Activated T-cell treated with anti-CD3 and anti-CD28 coated beads, Interleukin-2, amount 50 U/mL, for 24 hours (primary cell): Measurements from ENCODE around the gene SLC12A7.

Experiments used
- DNase-seq: peaks from one replicate; pipeline ENCODE4 v3.0.0-alpha.2; 2020
- H3K27ac Mint-ChIP-seq: 2 replicates; pipeline ENCODE4 v1.8.0; 2020; ENCODE audit warnings: mild to moderate bottlenecking, mixed read lengths
- H3K27me3 Mint-ChIP-seq: 2 replicates; pipeline ENCODE4 v1.8.0; 2020; ENCODE audit warnings: mixed read lengths
- H3K36me3 Mint-ChIP-seq: 2 replicates; pipeline ENCODE4 v1.8.0; 2020; ENCODE audit warnings: low read depth, mixed read lengths
- H3K4me1 Mint-ChIP-seq: 2 replicates; pipeline ENCODE4 v1.8.0; 2020; ENCODE audit warnings: low read depth, mixed read lengths
- H3K4me3 Mint-ChIP-seq: 2 replicates; pipeline ENCODE4 v1.8.0; 2020; ENCODE audit warnings: mild to moderate bottlenecking, moderate library complexity, mixed read lengths
- H3K9me3 Mint-ChIP-seq: 2 replicates; pipeline ENCODE4 v1.8.0; 2020; ENCODE audit warnings: mixed read lengths

SLC12A7 gene

DNA sequence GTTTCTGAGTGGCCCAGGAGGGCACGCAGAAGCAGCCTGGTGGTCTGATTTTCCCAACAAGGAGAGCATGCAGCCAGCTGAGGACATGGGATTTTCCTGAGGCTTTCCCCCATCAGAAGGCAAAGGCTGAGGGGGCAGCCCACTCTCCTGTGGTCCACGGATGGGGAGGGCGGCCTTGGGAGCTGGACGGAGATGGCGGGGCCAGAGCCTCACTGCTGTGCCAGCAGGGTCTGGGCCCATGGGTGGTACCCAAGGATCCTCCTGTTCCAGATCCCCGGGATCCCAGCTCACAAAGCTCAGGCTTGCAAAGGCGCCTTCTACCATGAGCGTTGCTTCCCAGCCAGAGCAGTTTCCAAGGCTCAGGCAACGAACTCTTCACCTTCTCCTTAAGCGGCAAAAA, 39.0 kb upstream of the SLC12A7 start:
- Mint-ChIP-seq H3K4me1 (peaks cover 16% of the 10 kb centered on the region), H3K36me3 (no peaks in the 10 kb centered on the region), H3K27ac (no peak overlapping the region), H3K27me3 (peaks cover 35% of the 10 kb centered on the region), H3K4me3 (no peak overlapping the region), H3K9me3 (no peaks in the 10 kb centered on the region)
- no peak for DNase-seq

DNA sequence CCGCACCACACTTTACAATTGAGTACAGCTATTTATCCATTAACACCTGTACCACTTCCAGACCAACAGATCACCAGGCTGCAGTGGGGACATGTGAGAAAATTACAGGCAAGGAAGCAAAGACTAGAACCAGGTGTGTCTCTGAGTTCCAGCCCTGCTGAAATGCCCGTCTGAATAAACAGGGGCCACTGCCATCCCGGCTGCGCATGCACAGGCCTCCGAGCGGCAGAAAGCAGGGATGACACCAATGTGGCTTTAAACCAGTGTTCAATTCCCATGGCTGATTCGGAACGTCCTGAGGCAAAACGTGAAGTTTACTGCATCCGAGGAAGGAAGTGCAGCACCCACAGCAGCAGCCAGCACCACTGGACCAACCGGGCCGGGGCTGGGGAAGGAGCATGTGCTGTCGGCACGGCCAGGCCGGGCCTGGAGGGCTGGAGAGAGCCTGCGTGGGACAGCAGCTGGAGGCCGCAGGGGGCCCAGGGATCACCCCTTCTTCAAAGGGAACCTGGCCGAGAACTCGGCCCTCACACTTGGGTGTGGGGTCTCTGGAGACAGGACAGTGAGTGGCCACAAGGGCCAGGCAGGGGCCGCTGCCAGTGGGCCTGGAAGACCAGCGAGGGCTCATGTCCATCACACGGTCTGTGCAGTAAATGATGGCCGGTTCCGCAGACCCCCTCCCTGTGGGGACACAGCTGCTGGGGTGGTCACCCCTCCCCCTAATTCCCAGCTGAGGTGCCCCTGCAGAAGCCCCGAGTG, 33.0 kb upstream of the SLC12A7 start:
- Mint-ChIP-seq H3K4me1 (peaks cover 3% of the 10 kb centered on the region), H3K4me3 (no peak overlapping the region), H3K9me3 (no peaks in the 10 kb centered on the region), H3K27ac (no peak overlapping the region), H3K36me3 (no peaks in the 10 kb centered on the region), H3K27me3 (peaks cover 5% of the 10 kb centered on the region)
- no peak for DNase-seq

DNA sequence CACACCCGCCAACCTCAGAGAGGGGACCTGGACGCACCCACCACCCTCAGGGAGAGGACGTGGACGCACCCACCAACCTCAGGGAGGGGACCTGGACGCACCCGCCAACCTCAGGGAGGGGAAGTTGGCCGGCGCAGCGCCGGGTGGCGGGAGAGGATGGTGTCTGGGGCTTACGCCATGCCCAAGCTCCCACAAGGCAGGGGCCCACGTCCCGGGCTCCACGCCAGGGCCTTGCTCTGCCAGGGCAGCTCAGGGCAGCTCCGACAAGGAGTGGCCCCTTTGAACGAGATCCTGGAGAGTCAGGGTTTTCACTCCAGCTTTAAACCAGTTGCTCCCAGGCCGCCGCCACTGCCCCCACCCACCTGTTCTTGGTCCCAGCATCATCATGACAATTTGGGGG, 32.2 kb upstream of the SLC12A7 start:
- Mint-ChIP-seq H3K4me1 (peaks cover 3% of the 10 kb centered on the region), H3K27me3 (peaks cover 5% of the 10 kb centered on the region), H3K36me3 (no peaks in the 10 kb centered on the region), H3K9me3 (no peaks in the 10 kb centered on the region), H3K27ac (no peak overlapping the region), H3K4me3 (no peak overlapping the region)
- no peak for DNase-seq

DNA sequence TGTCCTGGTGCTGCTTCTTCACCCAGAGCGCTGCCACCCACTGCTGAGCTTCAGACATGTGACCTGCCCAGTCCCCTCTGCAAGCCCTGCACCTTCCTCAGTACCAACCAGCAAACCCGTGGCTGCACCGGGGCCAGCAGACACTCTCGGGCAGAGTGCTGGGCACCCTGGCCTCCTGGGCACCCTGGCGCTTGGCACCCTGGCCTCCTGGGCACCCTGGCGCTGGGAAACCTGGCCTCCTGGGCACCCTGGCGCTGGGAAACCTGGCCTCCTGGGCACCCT, 31.7 kb upstream of the SLC12A7 start:
- Mint-ChIP-seq H3K4me3 (no peak overlapping the region), H3K27me3 (peaks cover 5% of the 10 kb centered on the region), H3K4me1 (peaks cover 3% of the 10 kb centered on the region), H3K36me3 (no peaks in the 10 kb centered on the region), H3K27ac (no peak overlapping the region), H3K9me3 (no peaks in the 10 kb centered on the region)
- DNase-seq, result no peak

DNA sequence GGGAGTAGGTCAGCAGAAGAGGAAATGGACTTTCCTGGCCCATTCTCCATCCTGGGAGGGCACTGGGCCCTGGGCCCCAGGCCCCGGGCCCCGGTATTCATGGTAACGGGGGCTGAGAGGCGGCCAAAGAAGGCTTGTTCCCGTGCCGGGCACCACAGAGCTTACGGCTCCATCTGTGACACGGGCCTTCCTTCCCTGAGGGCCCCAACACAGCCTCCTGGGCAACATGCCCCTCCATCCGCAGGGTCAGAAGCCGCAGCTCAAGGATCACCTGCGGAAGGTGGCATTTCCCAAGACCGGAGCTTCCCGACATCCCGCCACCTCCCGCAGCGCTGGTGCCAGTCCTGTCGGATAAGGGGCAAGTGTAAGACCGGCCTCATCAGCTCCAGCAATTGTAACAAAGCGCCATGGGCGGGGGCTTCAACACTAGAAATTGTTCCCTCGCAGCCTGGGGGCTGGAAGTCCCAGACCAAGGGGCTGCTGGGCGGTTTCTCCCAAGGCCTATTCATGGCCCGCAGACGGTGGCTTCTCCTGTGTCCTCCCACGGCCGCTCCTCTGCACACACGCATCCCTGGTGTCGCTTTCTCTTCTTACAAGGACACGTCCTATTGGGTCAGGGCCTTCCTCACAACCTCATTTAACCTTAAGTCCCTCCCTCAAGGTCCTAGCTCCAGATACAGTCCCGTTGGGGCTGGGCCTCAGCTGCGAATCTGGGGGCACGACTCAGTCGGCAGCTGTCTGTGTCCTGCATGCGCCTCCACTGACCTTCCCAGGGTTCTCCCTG, 31.2 kb upstream of the SLC12A7 start:
- Mint-ChIP-seq H3K9me3 (no peaks in the 10 kb centered on the region), H3K27ac (no peak overlapping the region), H3K4me1 (peaks cover 5% of the 10 kb centered on the region), H3K27me3 (peaks cover 5% of the 10 kb centered on the region), H3K4me3 (no peak overlapping the region), H3K36me3 (no peaks in the 10 kb centered on the region)
- no peak for DNase-seq

DNA sequence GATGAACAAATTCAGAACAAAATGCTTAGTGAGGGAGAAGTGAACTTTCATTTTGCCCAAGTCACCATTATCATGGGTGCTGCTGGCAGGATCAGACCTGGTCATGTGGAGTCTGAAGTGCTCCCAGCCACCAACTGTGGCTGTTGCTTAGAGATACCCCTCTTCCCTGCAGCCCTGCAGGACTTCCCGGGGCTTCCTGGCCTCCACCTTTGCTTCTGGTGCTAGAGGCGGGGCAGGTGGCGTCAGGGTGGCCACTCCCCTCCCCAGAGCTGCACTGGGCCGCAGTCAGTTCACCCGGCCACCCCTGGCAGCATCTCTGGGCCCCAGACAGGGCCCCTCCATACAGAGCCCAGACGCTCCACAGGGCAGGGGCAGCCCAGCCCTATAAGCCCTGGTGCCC, 30.0 kb upstream of the SLC12A7 start:
- no peak overlapping the region for H3K4me3 Mint-ChIP-seq
- H3K36me3 Mint-ChIP-seq, result no peaks in the 10 kb centered on the region
- DNase-seq, result no peak
- H3K4me1 Mint-ChIP-seq, result peaks cover 5% of the 10 kb centered on the region
- no peaks in the 10 kb centered on the region for H3K9me3 Mint-ChIP-seq
- no peak overlapping the region for H3K27ac Mint-ChIP-seq
- H3K27me3 Mint-ChIP-seq, result peaks cover 5% of the 10 kb centered on the region

DNA sequence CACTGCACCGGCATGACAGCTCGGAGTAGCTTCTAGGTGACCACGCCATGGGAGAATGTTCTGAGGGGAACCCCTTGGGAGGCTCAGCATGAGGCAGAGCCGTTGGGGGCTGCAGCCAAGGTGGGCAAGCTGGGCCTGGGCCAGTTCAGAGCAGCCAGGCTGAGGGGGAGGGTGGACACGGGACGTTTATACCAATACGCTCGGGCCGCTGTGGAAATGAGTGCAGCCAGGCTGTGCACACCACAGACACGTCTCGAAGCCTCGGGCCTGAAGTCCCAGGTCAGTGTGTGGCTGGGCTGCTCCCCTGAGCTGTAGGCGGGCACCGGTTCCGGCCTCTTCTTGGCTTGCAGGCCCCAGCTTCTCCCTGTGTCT, 28.9 kb upstream of the SLC12A7 start:
- Mint-ChIP-seq H3K4me3 (no peak overlapping the region), H3K4me1 (peaks cover 5% of the 10 kb centered on the region), H3K9me3 (peaks cover 2% of the 10 kb centered on the region), H3K36me3 (no peaks in the 10 kb centered on the region), H3K27ac (no peak overlapping the region), H3K27me3 (peaks cover 2% of the 10 kb centered on the region)
- no peak for DNase-seq

DNA sequence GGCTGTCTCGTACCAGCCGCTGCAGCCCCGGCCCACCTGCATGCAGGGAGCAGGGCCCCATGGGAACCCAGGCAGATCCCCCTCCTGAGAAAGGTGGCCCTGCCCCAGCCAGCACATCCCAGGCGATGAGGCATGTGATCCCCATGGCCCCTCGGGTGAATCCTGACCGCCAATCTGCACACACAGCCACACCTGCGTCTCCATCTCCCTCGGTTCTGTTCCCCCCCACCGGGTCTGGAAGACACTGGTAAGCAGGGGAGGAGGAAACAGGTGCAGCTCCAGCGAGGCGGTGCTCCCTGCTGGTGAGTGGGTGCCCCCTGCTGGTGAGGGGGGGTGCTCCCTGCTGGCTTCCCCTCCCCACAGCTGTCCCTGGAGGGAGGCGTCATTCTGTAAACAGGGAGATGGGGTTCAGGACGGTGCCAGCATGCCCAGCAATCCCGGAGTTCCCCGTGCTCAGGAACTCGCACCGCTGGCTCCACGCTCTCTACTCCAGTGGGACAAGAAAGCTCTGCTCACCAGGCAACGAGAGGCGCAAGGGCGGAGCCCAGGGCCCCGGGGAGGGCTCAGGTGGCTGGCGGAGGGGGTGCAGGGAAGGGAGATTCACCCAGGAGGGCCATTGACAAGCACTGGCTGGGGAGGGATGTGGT, 28.4 kb upstream of the SLC12A7 start:
- DNase-seq, result peak; percentile 87
- Mint-ChIP-seq H3K4me1 (peaks cover 5% of the 10 kb centered on the region), H3K36me3 (no peaks in the 10 kb centered on the region), H3K9me3 (peaks cover 2% of the 10 kb centered on the region), H3K27me3 (peaks cover 2% of the 10 kb centered on the region), H3K27ac (no peak overlapping the region), H3K4me3 (no peak overlapping the region)

DNA sequence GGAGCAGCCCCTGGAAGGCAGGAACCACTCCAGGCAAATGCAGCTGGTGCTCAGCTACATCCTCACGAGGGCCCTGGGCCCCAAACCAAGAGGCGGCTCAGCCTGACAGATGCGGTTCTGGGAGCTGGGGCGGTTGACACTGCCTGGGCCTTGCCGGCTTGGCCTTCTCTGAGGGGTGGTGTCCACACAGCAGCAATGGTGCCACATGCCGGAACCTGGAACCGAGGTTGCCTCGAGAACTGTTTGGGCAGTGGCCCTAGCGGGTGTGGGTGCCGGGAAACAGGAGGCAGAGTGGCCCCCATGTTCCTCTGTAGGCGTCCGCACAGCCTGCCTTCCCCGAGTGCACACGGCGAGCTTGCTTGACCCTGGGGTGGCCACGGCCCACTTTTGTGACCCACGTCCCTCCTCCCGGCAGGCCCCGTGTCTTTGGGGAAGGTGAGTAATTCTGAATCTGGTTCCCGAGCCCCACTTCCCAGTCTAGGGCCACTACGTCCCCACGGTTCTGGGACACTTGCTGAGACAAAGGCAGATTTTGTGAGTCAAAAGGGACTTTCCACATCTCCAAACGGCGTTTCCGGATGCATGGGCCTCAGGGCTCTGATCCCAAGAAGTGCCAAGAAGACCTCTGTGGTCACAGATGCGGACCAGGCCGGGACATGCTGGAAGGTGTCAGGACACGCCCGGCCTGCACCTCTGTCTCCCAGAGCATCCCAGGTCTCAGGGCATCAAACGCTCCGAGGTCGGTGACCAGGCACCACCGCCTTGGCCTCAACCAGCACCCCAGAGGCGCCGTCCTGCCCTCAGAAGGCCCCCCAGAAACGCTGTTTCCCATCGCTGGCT, 27.7 kb upstream of the SLC12A7 start:
- Mint-ChIP-seq H3K4me3 (no peak overlapping the region), H3K4me1 (peaks cover 5% of the 10 kb centered on the region), H3K9me3 (peaks cover 2% of the 10 kb centered on the region)

DNA sequence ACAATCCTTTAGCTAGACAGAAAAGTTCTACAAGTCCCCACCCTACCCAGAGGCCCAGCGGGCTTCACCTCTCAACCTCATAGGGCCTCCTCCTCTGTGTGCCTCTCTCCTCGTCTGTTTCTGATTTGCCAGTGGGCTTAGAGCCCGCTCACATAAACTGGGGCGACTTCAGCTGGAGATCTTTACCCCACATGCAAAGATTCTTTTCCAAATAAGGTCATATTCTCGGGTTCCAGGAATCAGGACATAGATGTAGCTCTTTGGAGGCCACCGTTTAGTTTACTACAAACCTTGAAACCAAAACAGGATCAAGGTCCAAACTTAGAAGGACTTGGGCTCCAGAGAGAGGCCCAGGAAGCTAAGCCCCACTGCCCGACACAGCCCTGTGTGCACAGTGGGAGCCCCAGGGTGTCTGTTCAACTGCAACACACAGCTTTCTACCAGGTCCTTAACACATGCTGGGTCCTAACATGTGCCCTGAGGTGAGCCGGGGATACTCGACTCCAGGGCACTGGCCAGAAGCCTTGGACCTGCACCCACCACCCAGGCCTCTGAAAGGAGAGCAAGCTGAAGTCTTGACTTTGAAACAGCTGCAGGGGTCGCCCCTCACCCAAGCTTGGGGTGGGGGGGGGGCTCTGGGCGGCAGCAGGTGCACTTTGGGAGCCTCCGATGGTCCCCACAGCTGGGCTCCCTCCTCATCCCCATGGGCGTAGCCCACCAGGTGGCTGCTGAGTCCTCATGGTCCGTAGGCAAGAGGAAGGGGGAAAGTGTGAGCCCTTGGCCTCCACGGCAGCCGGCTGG, 26.8 kb upstream of the SLC12A7 start:
- Mint-ChIP-seq H3K27ac (no peak overlapping the region), H3K4me1 (peaks cover 5% of the 10 kb centered on the region), H3K4me3 (no peak overlapping the region), H3K36me3 (no peaks in the 10 kb centered on the region), H3K27me3 (peaks cover 2% of the 10 kb centered on the region), H3K9me3 (peaks cover 2% of the 10 kb centered on the region)
- DNase-seq, result no peak

More for the DNA sequence above, 27.7 kb upstream of the SLC12A7 start:
- Mint-ChIP-seq H3K27ac (no peak overlapping the region), H3K36me3 (no peaks in the 10 kb centered on the region), H3K27me3 (peaks cover 2% of the 10 kb centered on the region)
- no peak for DNase-seq

DNA sequence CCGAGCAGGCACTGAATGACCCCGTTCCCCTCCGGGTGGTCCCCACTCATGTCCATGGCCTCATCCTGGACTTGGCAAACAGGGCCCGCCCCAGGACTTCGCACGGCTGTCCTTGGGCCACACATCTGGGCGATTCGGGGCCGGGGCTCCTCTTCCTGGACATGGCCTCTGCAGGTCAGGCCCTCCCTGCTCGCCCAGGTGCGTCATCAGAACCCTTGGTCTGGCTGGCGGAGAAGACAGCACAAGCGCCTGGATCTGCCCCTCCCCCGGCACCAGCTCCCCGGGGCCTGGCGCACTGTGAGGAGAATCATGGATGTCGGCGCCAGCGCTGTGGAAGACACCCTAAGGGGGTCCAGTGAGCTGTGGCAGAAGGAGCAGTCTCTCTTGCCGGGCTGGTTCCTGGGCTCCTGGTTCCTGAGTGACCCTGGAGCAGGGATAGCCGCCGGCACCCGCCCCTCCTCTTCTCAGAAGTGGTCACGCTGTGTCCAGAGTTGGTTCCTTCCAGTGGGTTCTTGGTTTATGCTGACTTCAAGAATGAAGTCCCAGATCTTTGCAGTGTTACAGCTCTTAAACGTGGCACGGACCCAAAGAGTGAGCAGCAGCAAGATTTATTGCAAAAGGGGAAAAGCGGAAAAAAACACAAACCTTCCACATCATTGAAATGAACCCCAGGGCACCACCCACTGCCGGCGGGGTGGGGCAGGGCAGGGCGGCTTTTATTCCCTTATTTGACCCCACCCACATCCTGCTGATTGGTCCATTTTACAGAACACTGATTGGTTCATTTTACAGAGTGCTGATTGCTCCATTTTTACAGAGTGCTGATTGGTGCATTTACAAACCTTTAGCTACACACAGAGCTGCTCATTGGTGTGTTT, 25.9 kb upstream of the SLC12A7 start:
- Mint-ChIP-seq H3K4me1 (peaks cover 5% of the 10 kb centered on the region), H3K27ac (no peak overlapping the region), H3K27me3 (peaks cover 2% of the 10 kb centered on the region), H3K36me3 (no peaks in the 10 kb centered on the region), H3K9me3 (peaks cover 2% of the 10 kb centered on the region), H3K4me3 (no peak overlapping the region)
- DNase-seq, result no peak

DNA sequence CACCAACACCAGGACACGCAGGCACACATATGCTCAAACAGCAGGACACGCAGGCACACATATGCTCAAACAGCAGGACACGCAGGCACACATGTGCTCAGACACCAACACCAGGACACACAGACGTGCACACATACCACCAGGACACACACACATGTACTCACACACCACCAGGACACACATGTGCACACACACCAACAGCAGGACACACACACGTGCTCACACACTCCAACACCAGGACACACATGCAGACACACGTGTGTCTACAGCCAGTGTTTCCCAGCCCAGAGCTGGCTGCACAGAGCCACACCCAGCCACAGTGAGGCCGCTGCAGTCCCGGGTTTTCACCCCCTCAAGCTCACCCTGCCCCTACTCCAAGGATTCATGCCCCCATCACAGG, 25.0 kb upstream of the SLC12A7 start:
- DNase-seq, result no peak
- Mint-ChIP-seq H3K36me3 (no peaks in the 10 kb centered on the region), H3K4me1 (peaks cover 5% of the 10 kb centered on the region), H3K27ac (no peak overlapping the region), H3K4me3 (no peak overlapping the region), H3K9me3 (peaks cover 2% of the 10 kb centered on the region), H3K27me3 (peaks cover 2% of the 10 kb centered on the region)
